Heart right ventricle (tissue), 16 donors: ENCODE results near the gene DYSF. TPM values are rescaled to one million over a fixed set of nuclear protein-coding genes. Genes with fewer than 3 reads are reported as not detected.

Experiments
- ATAC-seq, 8 donors: fragments of 200-7000 bp; cut with Tn5 transposase; one replicate each; pipeline ENCODE4 v1.9.1; 2020; ENCODE audit warnings: mild to moderate bottlenecking in 8 of 8, moderate library complexity in 8 of 8, moderate number of reproducible peaks in 1 of 8
- DNase-seq, 2 donors: peaks; one replicate each; pipeline ENCODE4 v3.0.0-alpha.2; 2020
- H3K27ac ChIP-seq, 10 donors: fragments of 200-600 bp; sonication (generic) in 2 of 10; one replicate each; pipeline versions ENCODE4 v1.5.0 to v1.8.0; 2020 to 2022; ENCODE audit warnings: mild to moderate bottlenecking in 3 of 10
- H3K27me3 ChIP-seq, 7 donors: fragments of 200-600 bp; one replicate each; pipeline ENCODE4 v1.8.0; 2021 to 2022; ENCODE audit warnings: mild to moderate bottlenecking in 2 of 7
- H3K36me3 ChIP-seq, 9 donors: fragments of 200-600 bp; sonication (generic) in 1 of 9; one replicate each; pipeline versions ENCODE4 v1.5.0 to v1.8.0; 2020 to 2022; ENCODE audit warnings: mild to moderate bottlenecking in 2 of 9
- H3K4me1 ChIP-seq, 9 donors: fragments of 200-600 bp; sonication (generic) in 1 of 9; one replicate each; pipeline versions ENCODE4 v1.5.0 to v1.8.0; 2020 to 2022; ENCODE audit warnings: mild to moderate bottlenecking in 4 of 9
- H3K4me3 ChIP-seq, 10 donors: fragments of 200-600 bp; sonication (generic) in 2 of 10; one replicate each; pipeline versions ENCODE4 v1.5.0 to v1.8.0; 2020 to 2022; ENCODE audit warnings: mild to moderate bottlenecking in 7 of 10, moderate library complexity in 2 of 10
- H3K9me3 ChIP-seq, 11 donors: fragments of 200-600 bp in 10 of 11; sonication (generic) in 2 of 11; one replicate each; pipeline versions ENCODE4 v1.5.0 to v1.8.0; 2013 to 2022; ENCODE audit warnings: mild to moderate bottlenecking in 2 of 11, control low read depth in 1 of 11, moderate library complexity in 1 of 11
- WGBS, 2 donors: extraction: QIAGEN DNeasy Blood & Tissue Kit; methylation state at CpG; one replicate each; pipeline ENCODE4 v1.1.7; 2013; ENCODE audit warnings: inconsistent platforms in 1 of 2; 5-methylcytosine and 5-hydroxymethylcytosine counted together
- intact Hi-C, 10 donors: fragments of 100-400 bp; cut with DNase I; formaldehyde crosslinking; loops; one replicate each; pipeline versions ENCODE4 v1.11.1 to v1.14.2; 2022
- polyA plus RNA-seq, 2 donors: library from polyadenylated mRNA; stranded (reverse); fragments of 200-250 nt; gene quantifications; one replicate each; pipeline ENCODE4 v1.2.3, GENCODE V29; 2013
- total RNA-seq, 10 donors: library from RNA; stranded (reverse); fragmentation: NEBNext Ultra II Directional in 3 of 10; extraction: Animal tissue kit (Norgen Biotek cat#: 25700) in 3 of 10; gene quantifications; one replicate each; pipeline versions ENCODE4 v1.2.1 to v1.2.4, GENCODE V29; 2021 to 2023
- TF ChIP-seq, protein P1 (sequence below), 9 donors: fragments of 200-600 bp; sonication (generic) in 2 of 9; IDR thresholded peaks; one replicate each; pipeline versions ENCODE4 v1.5.0 to v1.8.0; 2021 to 2022; ENCODE audit warnings: antibody characterized with exemption in 9 of 9, mild to moderate bottlenecking in 5 of 9, moderate library complexity in 1 of 9
- donor health status: Arrhythmogenic right ventricular cardiomyopathy.
- donor health status: ischemic (EF 13 %, LVEDD 7.1; RV severe dilation, severe dysfunction).
- donor health status: healthy with polysubstance abuse.
- donor health status: DM: no; HTN: yes; CAD: no.
- donor health status: DM: no; HTN: no; CAD: no.
- donor health status: ischemic (EF 25% LVEDD 6.9; RV normal size, moderate dysfunction).
- donor health status: ischemic (EF 25% LVEDD 5.7; RV mildly dilated, moderate dysfunction).
- donor health status: healthy.
- donor health status: DM: yes; HTN: yes; CAD: no.
- donor health status: Ischemic cardiomyopathy.
- donor health status: ischemic (EF 35%, LVEDD 5.7; RV mildly dilated, moderate dysfunction).
- donor health status: nonischemic (EF 11% LVEDD 7.7; RV severe dilation, severe dysfunction).
- donor health status: DM: yes; HTN: yes; CAD: no.
- donor health status: PGD.
- donor health status: ischemic (EF 29% LVEDD 5.4; RV normal size, mild dysfunction).
- donor health status: nonischemic (EF 23%, LVEDD 6.1; RV moderate dilation, normal function).

Gene DYSF
- total and polyA plus RNA-seq, 12 donors: 20.6 to 100 (median 64.8) TPM

DNA sequence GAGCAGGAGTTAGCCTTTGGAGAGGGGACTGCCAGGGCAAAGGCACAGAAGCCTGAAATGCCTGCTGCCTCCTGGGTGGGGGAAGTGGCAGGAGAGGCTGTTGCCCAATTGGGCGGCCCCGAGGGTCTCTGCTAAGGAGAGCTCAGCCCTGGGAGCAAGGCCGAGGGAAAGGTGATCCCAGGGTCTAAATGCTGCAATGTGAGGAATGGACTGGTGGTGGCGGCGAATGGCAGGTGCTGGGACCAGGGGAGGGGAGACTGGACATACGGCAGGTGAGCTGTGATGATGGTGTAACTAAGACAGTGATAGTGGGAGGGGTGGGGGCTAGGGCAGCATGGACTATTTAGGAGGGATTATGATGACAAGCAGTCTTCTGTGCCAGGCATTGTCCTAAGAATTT is 104.0 kb downstream of the DYSF start:
- no peaks in the 10 kb centered on the region for H3K4me1 ChIP-seq
- DNase-seq: no peak
- H3K27ac ChIP-seq: no peak overlapping the region
- peaks cover 0 to 88% (median 13%) of the 10 kb centered on the region in 9 donors for H3K36me3 ChIP-seq
- WGBS, 2 donors: 87 to 95% methylated on average over 6 of the region's 6 CpGs
- ATAC-seq: no peak
- no peak overlapping the region for H3K4me3 ChIP-seq
- no peaks in the 10 kb centered on the region for H3K27me3 ChIP-seq
- intact Hi-C loops: loop anchor here in 2 of 10 donors (10.0 kb wide), 3 partner anchors 117 to 577 kb away; no protein-coding TSS in a partner anchor
- H3K9me3 ChIP-seq: no peaks in the 10 kb centered on the region
- TF ChIP-seq, protein P1, sequence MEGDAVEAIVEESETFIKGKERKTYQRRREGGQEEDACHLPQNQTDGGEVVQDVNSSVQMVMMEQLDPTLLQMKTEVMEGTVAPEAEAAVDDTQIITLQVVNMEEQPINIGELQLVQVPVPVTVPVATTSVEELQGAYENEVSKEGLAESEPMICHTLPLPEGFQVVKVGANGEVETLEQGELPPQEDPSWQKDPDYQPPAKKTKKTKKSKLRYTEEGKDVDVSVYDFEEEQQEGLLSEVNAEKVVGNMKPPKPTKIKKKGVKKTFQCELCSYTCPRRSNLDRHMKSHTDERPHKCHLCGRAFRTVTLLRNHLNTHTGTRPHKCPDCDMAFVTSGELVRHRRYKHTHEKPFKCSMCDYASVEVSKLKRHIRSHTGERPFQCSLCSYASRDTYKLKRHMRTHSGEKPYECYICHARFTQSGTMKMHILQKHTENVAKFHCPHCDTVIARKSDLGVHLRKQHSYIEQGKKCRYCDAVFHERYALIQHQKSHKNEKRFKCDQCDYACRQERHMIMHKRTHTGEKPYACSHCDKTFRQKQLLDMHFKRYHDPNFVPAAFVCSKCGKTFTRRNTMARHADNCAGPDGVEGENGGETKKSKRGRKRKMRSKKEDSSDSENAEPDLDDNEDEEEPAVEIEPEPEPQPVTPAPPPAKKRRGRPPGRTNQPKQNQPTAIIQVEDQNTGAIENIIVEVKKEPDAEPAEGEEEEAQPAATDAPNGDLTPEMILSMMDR (IDR thresholded peaks at IDR 0.05): no peak

DNA sequence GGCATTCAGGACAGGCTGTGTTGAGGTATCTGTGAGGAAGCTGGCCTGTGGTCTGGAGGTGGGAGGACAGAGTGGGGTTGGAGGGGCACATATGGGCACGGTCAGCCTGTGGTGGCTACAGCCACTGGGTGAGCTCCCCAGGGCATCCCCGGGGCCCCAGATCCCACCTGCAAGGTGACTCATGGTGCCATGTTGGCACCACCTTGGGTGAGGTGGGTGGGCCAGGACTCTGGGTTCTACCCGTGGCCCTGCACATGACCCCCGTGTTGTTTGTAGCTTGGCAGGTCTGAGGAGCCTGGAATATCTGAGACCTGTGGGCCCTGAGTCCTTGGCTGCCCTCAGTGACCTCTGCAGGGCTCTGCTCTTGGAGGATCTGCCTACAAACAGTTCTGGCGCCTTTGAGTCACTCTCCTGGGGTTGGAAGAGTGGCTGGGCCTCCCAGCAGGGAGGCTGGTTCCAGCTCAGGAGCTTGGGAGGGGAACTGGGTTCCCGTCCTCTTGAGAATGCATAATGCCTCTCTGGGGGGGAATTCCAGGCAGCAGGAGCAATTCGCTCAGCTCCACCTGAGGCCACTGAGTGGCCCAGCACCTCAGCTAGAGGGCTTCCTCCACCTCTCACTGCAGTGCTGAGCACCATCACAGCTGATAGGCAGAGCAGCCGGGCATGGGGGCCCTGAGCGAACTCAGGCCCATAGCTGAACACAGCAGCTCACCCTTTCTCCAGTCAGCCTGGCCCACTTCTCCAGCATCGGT is 105.1 kb downstream of the DYSF start:
- Histone ChIP-seq H3K36me3 (peaks cover 0 to 85% (median 8%) of the 10 kb centered on the region in 9 donors), H3K27me3 (no peaks in the 10 kb centered on the region), H3K4me1 (no peaks in the 10 kb centered on the region), H3K27ac (peak overlapping the region in 1 of 10 donors; percentile 26), H3K4me3 (no peak overlapping the region), H3K9me3 (no peaks in the 10 kb centered on the region)
- DNase-seq: no peak
- ATAC-seq: peak in 1 of 8 donors; percentile 30
- intact Hi-C loops: loop anchor here in 2 of 10 donors (10.0 kb wide), 3 partner anchors 116 to 576 kb away; no protein-coding TSS in a partner anchor
- TF ChIP-seq, protein P1 (IDR thresholded peaks at IDR 0.05): no peak
- WGBS, 2 donors: 89 to 91% methylated on average over 10 of the region's 10 CpGs

DNA sequence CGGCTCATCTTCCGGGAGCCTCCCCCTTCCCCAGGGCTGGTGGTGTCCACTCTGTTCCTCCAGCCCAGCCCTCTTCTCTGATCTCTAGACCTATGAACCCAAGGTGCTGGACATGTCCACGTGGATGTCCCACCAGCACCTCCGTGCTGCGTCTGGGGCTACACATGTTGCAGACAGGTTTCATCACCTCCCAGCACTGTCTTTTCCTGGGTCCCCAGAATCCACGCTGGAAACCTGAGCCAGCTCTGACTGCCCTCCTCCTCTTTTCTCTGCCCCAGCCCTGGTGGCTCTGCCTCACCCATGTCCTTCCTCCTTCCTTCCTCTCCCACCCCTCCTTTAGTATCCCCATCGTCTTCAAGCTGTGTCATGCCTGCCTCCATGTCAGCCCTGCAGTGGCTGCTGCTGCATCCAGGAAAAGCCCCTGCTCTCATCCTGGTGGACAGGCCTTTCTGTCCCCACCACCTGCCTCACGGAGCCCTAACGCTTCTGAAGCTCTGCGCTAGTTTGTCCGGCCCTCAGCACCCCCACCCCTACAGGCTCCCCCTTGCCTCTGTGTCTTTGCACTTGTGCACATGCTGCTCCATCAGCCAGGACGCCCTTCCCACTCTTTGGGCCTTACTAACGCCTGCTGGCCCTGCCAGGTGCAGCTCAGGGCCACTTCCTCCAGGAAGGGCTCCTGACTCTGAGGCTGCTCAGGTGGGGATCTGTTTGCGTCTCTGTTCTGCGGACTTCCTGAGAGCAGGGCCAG is 105.9 kb downstream of the DYSF start:
- H3K4me3 ChIP-seq: no peak overlapping the region
- no peaks in the 10 kb centered on the region for H3K27me3 ChIP-seq
- ATAC-seq (no peak), DNase-seq (no peak)
- 84 to 90% methylated on average over 15 of the region's 15 CpGs for WGBS, 2 donors
- H3K27ac ChIP-seq: no peak overlapping the region
- peaks cover 0 to 85% (median under 1%) of the 10 kb centered on the region in 9 donors for H3K36me3 ChIP-seq
- TF ChIP-seq, protein P1 (IDR thresholded peaks at IDR 0.05): no peak
- no peaks in the 10 kb centered on the region for H3K4me1 ChIP-seq
- H3K9me3 ChIP-seq: no peaks in the 10 kb centered on the region
- intact Hi-C loops: loop anchor here in 2 of 10 donors (10.0 kb wide), 3 partner anchors 116 to 576 kb away; no protein-coding TSS in a partner anchor

DNA sequence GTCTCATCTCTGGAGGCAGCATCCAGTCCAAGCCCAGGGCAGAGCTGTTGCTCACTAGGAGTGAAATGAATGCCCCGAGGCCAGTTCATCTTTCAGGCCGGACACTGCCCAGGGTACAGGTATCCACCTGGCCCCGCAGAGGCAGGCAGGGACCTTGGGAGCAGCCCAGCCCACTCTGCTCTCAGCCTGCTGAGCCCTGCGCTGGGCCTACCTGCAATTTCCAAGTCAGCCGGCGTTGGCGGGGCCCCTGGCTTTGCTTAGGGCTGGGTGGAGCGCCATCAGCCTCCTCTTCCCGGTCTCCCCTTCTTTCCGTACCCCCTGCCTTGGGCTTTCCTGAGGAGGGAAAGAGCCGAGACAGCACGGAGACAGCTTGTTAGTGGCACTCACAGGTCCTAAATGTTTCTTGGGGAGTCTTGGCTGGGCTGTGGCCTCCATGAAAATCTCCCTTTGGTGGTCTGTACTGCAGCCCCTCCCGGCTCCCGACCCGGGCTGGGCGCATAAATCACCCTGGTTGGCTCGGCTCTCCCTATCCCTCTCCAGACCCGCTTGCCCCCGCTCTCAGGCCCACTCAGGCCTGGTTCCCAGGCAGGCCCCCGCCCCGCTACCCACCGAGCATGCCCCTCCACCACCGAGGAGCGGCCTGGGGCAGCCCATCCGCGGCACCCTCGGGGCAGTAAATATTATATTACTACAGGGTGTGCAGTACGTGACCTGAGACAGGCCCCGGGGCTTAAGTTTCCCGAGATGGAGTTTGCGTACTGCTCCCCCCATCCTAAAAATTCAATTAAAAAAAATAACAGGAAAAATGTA is 106.7 kb downstream of the DYSF start:
- ATAC-seq (no peak), DNase-seq (no peak)
- 90 to 91% methylated on average over 31 of the region's 31 CpGs for WGBS, 2 donors
- no peaks in the 10 kb centered on the region for H3K27me3 ChIP-seq
- H3K27ac ChIP-seq: no peak overlapping the region
- H3K4me1 ChIP-seq: no peaks in the 10 kb centered on the region
- H3K9me3 ChIP-seq: no peaks in the 10 kb centered on the region
- H3K36me3 ChIP-seq: peaks cover 0 to 85% (median 0%) of the 10 kb centered on the region in 9 donors
- intact Hi-C loops: loop anchor here in 2 of 10 donors (10.0 kb wide), 3 partner anchors 115 to 575 kb away; no protein-coding TSS in a partner anchor
- H3K4me3 ChIP-seq: no peak overlapping the region
- TF ChIP-seq, protein P1 (IDR thresholded peaks at IDR 0.05): no peak
